Islet precursor cell (in vitro differentiated cells): ENCODE measurements around the gene ETFA.
"Not testable (repeated sequence)": the region's sequence is repeated elsewhere in the genome, so short reads cannot be mapped to it uniquely, and the experiment has no call there.

Source experiments
- DNase-seq: peaks from one replicate; pipeline ENCODE4 v3.0.0-alpha.2; 2018

ETFA gene

GRCh38 chr15:76267077-76267476, 44.2 kb downstream of the ETFA start:
- DNase-seq: no peak

GRCh38 chr15:76265769-76266168, 45.5 kb downstream of the ETFA start:
- DNase-seq: not testable (repeated sequence)

- DNase-seq: no peak
Measured at GRCh38 chr15:76260246-76260938, 50.9 kb downstream of the ETFA start.

GRCh38 chr15:76259392-76259791, 51.9 kb downstream of the ETFA start:
- no peak for DNase-seq

- DNase-seq: no peak
Measured at GRCh38 chr15:76258460-76258859, 52.8 kb downstream of the ETFA start.

GRCh38 chr15:76253691-76254473, 57.4 kb downstream of the ETFA start:
- DNase-seq: no peak

GRCh38 chr15:76252249-76252648, 59.0 kb downstream of the ETFA start:
- no peak for DNase-seq

- no peak for DNase-seq
Measured at GRCh38 chr15:76251717-76252116, 59.6 kb downstream of the ETFA start.

GRCh38 chr15:76245072-76245610, 66.1 kb downstream of the ETFA start:
- DNase-seq: no peak

GRCh38 chr15:76239786-76240185, 71.5 kb downstream of the ETFA start:
- DNase-seq: no peak

- no peak for DNase-seq
Measured at GRCh38 chr15:76236350-76236749, 74.9 kb downstream of the ETFA start.

- no peak for DNase-seq
Measured at GRCh38 chr15:76235186-76235826, 76.0 kb downstream of the ETFA start.

- DNase-seq: no peak
Measured at GRCh38 chr15:76234337-76234889, 76.9 kb downstream of the ETFA start.

GRCh38 chr15:76233921-76234320, 77.3 kb downstream of the ETFA start:
- DNase-seq: no peak

GRCh38 chr15:76229266-76229665, 82.0 kb downstream of the ETFA start:
- no peak for DNase-seq

- DNase-seq: no peak
Measured at GRCh38 chr15:76223521-76223920, 87.7 kb downstream of the ETFA start.

GRCh38 chr15:76222159-76222558, 89.1 kb downstream of the ETFA start:
- no peak for DNase-seq

- DNase-seq: no peak
Measured at GRCh38 chr15:76221085-76221767, 90.0 kb downstream of the ETFA start.

GRCh38 chr15:76217882-76218217, 93.4 kb downstream of the ETFA start:
- DNase-seq: no peak

- no peak for DNase-seq
Measured at GRCh38 chr15:76217029-76217881, 94.0 kb downstream of the ETFA start.

- no peak for DNase-seq
Measured at GRCh38 chr15:76215634-76216033, 95.6 kb downstream of the ETFA start.

GRCh38 chr15:76209942-76210341, 101.3 kb downstream of the ETFA start:
- no peak for DNase-seq
